MG63 (cell line): Measurements from ENCODE around the gene CCDC27. TPM values are rescaled to one million over a fixed set of nuclear protein-coding genes. Genes with fewer than 3 reads are reported as not detected.

ENCODE experiments used
- DNase-seq: peaks from one replicate; pipeline ENCODE4 v3.0.0-alpha.2; 2020
- H3K27me3 ChIP-seq: fragments of 250-450 bp; sonication (Bioruptor Pico); 2 replicates; pipeline ENCODE4 v1.5.1; 2020; ENCODE audit warnings: mild to moderate bottlenecking, moderate library complexity
- H3K36me3 ChIP-seq: fragments of 250-450 bp; sonication (Bioruptor Pico); 2 replicates; pipeline ENCODE4 v1.5.1; 2020; ENCODE audit warnings: mild to moderate bottlenecking, moderate library complexity
- H3K4me3 ChIP-seq: fragments of 250-450 bp; sonication (Bioruptor Pico); 2 replicates; pipeline ENCODE4 v1.5.1; 2020; ENCODE audit warnings: mild to moderate bottlenecking, moderate library complexity
- H3K9me3 ChIP-seq: fragments of 250-450 bp; sonication (Bioruptor Pico); 2 replicates; pipeline ENCODE4 v1.5.1; 2020; ENCODE audit warnings: mild to moderate bottlenecking, moderate library complexity
- total RNA-seq: library from RNA; depleted of rRNA; stranded (reverse); fragments of >200 nt; shearing (Covaris generic); gene quantifications from 2 replicates; pipeline ENCODE4 v1.2.3, GENCODE V29; 2014; ENCODE audit warnings: low replicate concordance

Gene CCDC27
- total RNA-seq, 1 experiment from 2014 or later, result not detected

DNA sequence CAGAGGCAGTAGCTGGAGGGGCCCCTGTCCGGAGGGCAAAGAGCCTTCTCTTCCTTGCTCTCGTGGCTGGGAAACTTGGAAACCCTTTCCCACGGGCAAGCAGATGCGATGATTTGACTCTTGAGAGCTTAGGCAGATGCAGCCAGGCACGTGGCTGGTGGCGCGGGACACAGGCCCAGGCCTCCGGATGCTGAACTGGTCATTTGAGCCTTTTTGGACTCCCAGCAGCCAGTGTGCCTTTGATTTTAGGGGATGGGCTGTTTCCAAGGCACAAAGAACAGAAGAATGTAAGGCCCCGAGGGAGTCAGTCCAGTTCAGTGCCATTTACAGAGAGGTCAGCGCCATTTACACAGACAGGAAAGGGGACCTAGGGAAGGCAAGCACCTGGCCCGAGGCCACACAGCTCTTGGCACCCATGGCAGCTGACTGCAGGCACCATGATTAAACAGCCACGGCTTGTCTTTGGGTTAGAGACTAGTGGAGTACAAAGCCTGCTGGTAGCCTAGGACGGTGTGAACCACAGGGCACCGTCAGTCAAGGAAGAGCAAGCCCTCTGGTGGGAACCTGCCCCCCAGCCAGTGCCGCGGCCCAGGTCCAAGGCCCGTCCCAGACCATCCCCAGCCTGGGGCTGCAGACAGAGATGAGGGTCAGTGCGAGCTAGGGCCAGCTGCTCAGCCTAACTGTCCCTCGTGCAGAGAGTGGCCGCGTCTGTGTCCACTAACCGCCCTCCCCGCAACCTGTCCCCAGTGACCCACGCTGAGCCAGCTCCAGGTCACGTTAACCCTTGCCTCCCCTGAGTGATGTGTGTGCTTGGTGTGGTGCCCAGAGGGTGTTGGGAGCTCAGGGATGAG is 20.4 kb upstream of the CCDC27 start:
- no peaks in the 10 kb centered on the region for H3K9me3 ChIP-seq
- H3K27me3 ChIP-seq, result no peaks in the 10 kb centered on the region

DNA sequence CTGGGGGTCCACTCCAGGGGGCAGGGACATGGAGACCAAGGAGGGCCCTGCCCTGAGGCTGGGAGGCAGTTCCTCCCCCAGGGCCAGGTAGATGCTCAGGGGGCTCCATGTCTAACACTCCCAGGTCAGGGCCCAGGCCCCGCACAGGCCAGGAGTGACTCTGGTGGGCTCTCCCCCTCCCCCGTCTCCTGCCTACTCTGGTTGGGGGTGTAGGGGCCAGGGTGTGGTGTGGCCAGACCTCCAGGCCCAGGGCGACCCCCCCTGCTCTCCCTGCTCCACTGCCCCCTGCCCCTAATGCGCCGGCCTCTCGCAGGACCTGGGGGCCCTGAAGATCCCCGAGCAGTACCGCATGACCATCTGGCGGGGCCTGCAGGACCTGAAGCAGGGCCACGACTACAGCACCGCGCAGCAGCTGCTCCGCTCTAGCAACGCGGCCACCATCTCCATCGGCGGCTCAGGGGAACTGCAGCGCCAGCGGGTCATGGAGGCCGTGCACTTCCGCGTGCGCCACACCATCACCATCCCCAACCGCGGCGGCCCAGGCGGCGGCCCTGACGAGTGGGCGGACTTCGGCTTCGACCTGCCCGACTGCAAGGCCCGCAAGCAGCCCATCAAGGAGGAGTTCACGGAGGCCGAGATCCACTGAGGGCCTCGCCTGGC is 19.7 kb upstream of the CCDC27 start:
- Histone ChIP-seq H3K9me3 (no peaks in the 10 kb centered on the region), H3K27me3 (no peaks in the 10 kb centered on the region), H3K36me3 (no peaks in the 10 kb centered on the region; the same call in none of the 2 replicates), H3K4me3 (no peak overlapping the region)
- no peak for DNase-seq

More for the DNA sequence above, 20.4 kb upstream of the CCDC27 start:
- Histone ChIP-seq H3K36me3 (no peaks in the 10 kb centered on the region; the same call in 1 of the 2 replicates), H3K4me3 (no peak overlapping the region)
- no peak for DNase-seq

DNA sequence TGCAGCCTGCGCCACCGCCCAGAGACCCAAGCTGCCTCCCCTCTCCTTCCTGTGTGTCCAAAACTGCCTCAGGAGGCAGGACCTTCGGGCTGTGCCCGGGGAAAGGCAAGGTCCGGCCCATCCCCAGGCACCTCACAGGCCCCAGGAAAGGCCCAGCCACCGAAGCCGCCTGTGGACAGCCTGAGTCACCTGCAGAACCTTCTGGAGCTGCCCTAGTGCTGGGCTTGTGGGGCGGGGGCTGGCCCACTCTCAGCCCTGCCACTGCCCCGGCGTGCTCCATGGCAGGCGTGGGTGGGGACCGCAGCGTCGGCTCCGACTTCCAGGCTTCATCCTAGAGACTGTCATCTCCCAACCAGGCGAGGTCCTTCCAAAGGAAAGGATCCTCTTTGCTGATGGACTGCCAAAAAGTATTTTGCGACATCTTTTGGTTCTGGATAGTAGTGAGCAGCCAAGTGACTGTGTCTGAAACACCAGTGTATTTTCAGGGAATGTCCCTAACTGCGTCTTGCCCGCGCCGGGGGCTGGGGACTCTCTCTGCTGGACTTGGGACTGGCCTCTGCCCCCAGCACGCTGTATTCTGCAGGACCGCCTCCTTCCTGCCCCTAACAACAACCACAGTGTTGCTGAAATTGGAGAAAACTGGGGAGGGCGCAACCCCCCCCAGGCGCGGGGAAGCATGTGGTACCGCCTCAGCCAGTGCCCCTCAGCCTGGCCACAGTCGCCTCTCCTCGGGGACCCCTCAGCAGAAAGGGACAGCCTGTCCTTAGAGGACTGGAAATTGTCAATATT is 19.0 kb upstream of the CCDC27 start:
- no peak for DNase-seq
- Histone ChIP-seq H3K27me3 (no peaks in the 10 kb centered on the region), H3K9me3 (no peaks in the 10 kb centered on the region), H3K36me3 (peaks cover 6% of the 10 kb centered on the region), H3K4me3 (no peak overlapping the region)

DNA sequence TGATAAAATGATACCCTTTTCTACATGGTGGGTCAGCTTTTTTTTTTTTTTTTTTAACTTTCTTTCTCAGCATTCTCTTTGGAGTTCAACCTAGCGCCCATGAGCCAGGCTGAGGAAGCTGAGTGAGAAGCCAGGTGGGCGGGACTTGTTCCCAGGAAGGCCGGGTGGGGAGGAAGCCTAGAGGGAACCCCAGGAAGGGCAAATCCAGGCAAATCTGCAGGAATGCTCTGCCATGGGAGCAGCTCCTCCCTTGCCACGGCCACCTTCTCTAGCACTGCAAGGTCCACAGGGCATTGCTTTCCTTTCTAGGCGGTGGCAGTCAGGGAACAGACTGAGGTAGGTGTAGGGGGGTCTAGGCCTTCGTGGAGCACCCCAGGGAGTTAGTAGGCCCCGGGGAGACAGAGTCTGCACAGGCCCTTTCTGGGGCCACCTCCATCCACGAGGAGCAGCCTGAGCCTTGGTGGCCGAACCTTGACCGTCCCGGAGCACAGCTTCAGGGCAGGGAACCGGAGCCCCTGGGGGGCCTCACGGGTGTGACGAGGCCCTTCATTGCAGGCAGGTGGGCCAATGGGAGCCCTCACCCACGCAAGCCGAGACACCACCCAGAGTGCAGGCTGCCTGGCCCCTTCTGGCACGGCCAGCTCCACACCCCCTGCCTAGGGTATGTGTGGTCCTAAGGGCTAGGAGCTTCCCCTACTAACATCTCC is 18.2 kb upstream of the CCDC27 start:
- Histone ChIP-seq H3K9me3 (no peaks in the 10 kb centered on the region), H3K4me3 (no peak overlapping the region), H3K27me3 (no peaks in the 10 kb centered on the region), H3K36me3 (peaks cover 8% of the 10 kb centered on the region)
- DNase-seq, result no peak

DNA sequence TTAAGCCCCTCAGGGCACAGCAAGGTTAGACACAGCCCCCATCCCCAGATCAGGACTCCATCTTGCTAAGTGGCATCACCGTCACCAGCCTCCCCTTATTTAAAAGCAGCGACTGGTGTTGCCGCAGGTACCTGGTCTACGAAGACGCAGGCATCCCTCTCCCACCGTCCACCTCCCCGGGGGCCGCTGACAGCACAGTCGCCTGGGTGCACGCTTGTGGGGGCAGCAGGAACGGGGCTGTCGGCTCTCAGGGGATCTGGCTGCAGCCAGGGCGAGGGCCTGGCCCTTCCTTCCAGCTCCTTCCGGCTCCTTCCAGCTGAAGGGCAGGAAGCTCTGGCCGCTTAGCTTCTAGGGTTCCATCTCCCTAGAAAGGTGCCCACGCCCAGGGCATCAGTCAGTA is 17.6 kb upstream of the CCDC27 start:
- Histone ChIP-seq H3K36me3 (peaks cover 8% of the 10 kb centered on the region), H3K27me3 (no peaks in the 10 kb centered on the region), H3K4me3 (no peak overlapping the region), H3K9me3 (no peaks in the 10 kb centered on the region)
- DNase-seq, result no peak

DNA sequence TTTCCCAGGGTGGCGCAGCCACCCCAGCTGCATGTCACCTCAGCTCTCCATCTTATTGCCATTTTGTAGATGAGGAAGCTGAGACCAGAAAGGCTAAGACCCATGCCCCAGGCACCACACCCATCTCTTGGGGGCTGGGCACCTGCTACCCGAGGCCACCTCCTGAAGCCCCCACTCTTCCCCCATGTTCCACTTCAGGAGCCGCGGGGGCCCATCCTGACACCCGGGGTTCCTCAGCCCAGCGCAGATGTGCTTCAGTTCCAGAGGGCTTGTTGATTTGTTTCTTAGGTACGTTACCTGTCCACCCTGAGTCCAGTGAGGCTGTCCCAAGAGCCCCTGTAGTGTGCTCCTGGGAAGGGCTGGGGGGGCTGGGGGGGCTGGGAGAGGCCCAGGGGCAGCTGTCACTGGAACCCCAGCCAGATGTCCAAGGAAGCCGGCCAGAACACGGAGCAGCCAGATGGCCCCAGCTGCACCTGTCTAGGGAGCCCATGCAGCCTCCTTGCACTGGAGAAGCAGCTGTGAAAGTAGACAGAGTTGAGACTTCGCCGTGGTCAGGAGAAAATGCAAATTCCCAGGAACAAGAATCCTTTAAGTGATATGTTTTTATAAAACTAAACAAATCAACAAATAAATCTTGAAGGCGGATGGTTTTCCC is 17.1 kb upstream of the CCDC27 start:
- no peaks in the 10 kb centered on the region for H3K27me3 ChIP-seq
- no peaks in the 10 kb centered on the region for H3K9me3 ChIP-seq
- H3K36me3 ChIP-seq, result peaks cover 10% of the 10 kb centered on the region
- H3K4me3 ChIP-seq, result no peak overlapping the region
- no peak for DNase-seq

DNA sequence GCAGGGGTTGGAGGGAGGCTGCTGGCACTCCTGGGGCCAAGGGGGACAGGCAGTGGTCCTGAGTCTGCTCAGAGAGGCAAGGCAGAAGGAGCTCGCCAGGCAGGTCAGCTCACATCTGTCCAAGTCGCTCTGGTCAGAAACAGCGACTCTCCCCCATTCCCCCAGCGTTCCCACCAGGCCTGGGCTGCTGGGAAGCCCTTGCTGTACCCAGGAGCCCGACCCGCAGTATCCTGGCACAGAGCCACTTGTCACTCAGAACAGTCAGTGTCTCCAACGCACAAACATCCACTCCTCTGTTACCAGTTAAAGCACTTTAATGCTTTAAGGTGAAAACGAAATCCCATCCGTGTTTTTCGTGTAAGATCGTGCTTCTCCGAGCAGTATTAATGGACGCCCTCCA is 16.6 kb upstream of the CCDC27 start:
- peaks cover 12% of the 10 kb centered on the region for H3K36me3 ChIP-seq
- H3K9me3 ChIP-seq, result no peaks in the 10 kb centered on the region
- H3K4me3 ChIP-seq, result no peak overlapping the region
- DNase-seq, result no peak
- no peaks in the 10 kb centered on the region for H3K27me3 ChIP-seq

DNA sequence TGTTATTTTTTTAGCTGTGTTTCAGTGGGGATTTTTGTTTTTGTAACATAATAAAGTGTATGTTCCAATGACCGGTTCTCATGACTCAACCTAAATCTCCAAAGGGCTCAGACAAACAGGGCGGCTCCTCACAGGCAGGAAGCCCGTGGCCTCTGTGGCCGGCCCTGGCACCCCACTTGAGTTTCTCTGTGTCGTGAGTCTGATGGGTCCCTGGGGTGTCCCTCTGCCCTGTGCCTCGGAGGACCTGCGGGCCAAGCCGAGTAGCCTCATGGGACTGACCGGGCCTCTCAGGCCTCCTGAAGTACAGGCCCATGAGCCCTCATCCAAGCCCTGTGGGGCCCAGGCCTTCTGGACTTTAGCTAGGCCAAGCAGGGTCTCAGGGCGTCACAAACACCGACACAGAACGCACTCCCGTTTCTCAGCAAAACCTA is 16.1 kb upstream of the CCDC27 start:
- no peak for DNase-seq
- Histone ChIP-seq H3K9me3 (no peaks in the 10 kb centered on the region), H3K4me3 (no peak overlapping the region), H3K36me3 (peaks cover 12% of the 10 kb centered on the region), H3K27me3 (no peaks in the 10 kb centered on the region)

DNA sequence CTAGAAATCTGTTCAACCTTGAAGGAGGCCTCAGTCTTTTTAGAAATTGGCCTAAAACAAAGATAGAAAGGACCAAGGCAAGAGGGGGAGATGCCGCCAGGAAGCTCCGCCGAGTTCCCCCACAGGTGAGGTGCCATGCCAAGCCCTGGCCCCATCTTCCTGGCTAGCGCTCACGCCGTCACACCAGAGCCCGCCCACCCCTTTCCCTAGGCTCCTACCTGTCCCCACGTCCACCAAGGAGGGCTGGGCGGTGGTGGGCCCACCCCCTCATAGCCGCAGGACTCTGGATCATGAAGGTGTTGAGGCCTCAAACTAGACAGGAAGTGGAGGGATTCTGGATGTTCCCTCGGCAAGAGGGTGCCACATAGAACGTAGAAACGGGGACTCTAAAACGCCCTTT is 15.5 kb upstream of the CCDC27 start:
- Histone ChIP-seq H3K4me3 (no peak overlapping the region), H3K9me3 (no peaks in the 10 kb centered on the region), H3K27me3 (no peaks in the 10 kb centered on the region), H3K36me3 (peaks cover 12% of the 10 kb centered on the region)
- DNase-seq, result no peak

DNA sequence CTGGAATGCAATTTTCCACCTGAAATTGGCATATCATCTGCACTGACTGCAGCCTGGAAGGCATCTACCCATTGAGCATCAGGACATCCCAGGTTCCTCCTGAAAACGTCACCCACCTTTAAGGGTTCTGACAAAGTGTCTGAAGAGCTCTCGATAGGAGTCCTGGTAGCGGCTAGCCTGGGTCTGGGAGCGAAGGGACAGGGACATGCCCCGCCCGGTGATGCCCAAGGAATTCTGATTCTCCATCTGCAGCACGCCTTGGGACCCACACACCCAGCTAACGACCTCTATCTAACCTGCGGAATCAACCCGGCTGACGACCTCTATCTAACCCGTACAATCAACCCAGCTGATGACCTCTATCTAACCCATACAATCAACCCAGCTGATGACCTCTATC is 13.3 kb upstream of the CCDC27 start:
- Histone ChIP-seq H3K9me3 (no peaks in the 10 kb centered on the region), H3K36me3 (peaks cover 19% of the 10 kb centered on the region), H3K27me3 (no peaks in the 10 kb centered on the region), H3K4me3 (no peak overlapping the region)
- DNase-seq, result no peak

DNA sequence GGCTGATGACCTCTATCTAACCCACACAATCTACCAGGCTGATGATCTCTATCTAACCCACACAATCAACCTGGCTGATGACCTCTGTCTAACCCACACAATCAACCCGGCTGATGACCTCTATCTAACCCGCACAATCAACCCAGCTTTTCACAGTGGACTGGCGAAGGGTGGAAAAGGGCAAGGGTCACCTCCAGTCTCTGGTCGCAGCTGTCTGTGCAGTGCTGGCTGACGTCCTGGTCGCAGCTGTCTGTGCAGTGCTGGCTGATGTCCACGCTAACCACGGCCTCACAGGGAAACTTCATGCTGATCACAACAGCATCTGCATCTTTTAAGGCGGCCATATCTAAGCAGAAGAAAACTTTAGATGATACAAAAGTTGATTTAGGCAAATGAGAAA is 12.2 kb upstream of the CCDC27 start:
- Histone ChIP-seq H3K27me3 (no peaks in the 10 kb centered on the region), H3K36me3 (peaks cover 19% of the 10 kb centered on the region), H3K9me3 (no peaks in the 10 kb centered on the region), H3K4me3 (no peak overlapping the region)
- DNase-seq, result no peak

DNA sequence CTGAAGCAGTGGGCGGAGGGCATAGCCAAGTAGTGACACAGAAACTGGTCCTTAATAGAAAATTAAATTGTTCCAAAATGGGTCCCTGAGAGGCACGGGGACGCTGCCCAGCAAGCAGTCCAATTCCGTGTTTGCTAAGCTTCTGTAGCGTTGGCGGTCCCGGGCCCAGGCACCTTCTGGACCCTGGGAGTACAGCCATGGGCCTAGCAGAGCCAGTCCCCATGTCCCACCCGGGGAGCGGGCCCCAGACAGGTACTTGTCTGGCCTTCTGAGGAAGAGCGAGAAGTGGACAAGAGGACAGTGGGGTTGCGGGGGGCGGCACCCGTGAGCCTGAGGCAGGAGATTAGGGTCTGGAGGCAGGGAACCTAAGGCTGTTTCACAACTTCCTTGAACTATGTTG is 11.5 kb upstream of the CCDC27 start:
- Histone ChIP-seq H3K36me3 (peaks cover 19% of the 10 kb centered on the region), H3K27me3 (no peaks in the 10 kb centered on the region), H3K4me3 (no peak overlapping the region), H3K9me3 (no peaks in the 10 kb centered on the region)
- DNase-seq, result no peak

DNA sequence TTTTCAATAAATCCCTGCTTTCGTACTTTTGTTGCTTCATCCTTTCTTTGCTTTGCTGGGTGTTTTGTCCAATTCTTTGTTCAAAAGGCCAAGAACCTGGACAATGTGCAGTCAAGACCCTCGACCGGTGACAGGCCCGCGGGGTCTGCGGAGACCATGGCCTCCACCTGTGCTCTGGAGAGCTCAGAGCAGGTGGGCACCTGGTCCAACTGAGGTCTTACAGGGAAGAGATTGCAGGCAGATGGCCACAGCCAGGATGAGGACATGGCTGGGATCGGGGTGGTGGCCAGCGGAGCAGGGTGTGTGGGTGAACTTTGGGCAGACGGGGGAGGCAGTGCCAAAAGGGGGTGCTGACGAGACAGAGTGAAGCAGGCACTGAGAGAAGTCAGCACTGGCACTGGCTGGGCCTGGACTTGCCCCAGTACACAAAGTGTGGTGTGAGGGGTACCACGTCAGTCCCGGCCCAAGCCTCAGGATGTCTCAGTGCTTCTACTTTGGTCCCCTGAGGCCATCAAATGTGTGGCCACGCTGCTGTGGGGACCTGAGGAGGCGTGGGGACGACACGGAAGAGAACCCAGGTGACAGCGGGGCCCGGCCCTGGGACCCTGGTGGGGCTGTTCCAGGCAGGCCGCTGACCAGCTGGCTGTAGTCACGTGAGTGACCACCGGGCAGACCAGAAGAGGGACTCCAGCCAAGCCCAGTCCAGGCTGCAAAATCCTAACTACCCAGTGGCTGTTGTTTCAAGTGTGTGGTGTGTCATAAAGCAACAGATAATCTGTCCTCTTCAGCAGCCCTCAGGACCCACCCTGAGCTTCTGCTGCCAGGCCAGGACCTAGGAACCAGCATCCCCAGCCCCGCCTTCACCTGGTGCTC is 10.4 kb upstream of the CCDC27 start:
- Histone ChIP-seq H3K9me3 (no peaks in the 10 kb centered on the region), H3K4me3 (no peak overlapping the region), H3K36me3 (peaks cover 19% of the 10 kb centered on the region), H3K27me3 (no peaks in the 10 kb centered on the region)
- no peak for DNase-seq

DNA sequence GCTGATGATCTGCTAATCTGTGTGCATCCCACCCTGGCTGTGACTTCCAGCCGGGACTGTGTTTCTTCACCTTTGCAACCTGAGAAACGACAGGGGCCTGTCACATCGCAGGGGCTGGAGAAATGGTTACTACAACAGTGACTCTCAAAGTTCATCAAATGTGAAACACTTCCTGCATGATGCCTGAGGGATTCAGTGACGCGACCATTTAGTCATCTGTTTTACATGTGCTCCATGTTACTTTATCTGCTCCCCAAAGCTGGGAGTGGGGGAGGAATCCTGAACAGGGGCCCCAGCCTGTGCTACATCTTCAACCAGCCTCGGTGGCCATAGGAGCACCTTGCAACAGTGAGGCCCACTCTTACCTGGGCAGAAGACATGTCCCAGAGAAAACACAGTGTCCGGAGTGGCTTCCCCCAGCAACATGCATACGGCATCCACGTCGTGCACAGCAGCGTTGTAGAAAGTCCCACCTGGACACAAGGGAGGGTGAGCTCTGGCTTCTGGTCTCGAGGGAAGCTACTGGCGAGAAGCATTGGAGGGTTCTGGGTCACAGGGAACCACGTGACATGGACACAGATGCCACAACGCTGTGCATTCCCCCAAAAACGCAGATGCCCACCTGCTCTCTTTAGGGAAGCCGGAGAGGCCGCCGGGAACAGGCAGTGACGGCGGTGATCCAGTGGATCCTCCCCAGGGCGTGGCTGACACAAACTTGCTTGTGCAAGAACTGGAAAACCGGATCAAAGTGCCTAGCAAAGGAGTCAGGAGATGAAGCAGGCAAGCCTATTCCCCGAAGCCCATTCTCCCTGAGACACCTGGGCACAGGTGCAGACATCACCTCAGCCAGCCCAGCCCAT is 9.6 kb upstream of the CCDC27 start:
- H3K4me3 ChIP-seq, result no peak overlapping the region
- no peak for DNase-seq
- H3K27me3 ChIP-seq, result no peaks in the 10 kb centered on the region
- H3K36me3 ChIP-seq, result peaks cover 19% of the 10 kb centered on the region
- H3K9me3 ChIP-seq, result no peaks in the 10 kb centered on the region

DNA sequence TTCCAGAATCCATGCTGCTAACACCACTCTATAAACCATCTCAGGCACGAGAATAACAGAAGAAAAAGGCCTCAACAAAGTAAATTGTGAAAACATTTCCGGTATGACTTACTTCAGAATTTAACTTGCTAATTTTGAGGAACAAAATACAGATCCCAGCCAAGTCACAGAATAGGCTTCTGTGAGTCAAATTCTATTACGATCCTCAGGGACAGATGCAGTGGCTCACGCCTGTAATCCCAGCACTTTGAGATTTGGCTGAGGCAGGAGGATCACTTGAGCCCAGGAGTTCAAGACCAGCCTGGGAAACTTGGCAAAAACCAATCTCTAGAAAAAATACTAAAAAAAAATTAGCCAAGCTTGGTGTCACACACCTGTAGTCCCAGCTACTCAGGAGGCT is 8.8 kb upstream of the CCDC27 start:
- H3K27me3 ChIP-seq, result no peaks in the 10 kb centered on the region
- H3K9me3 ChIP-seq, result no peaks in the 10 kb centered on the region
- H3K4me3 ChIP-seq, result no peak overlapping the region
- DNase-seq, result no peak
- H3K36me3 ChIP-seq, result peaks cover 12% of the 10 kb centered on the region
